ENCODE measurements around the gene GNG3. TPM values are rescaled to one million over a fixed set of nuclear protein-coding genes. Genes with fewer than 3 reads are reported as not detected.

Gene GNG3
- total and polyA plus RNA-seq, 2 of the 8 experiments (the other 6 are each of a cell fraction or from before 2014, with no cell fraction given): 4.9 to 12.1 TPM

DNA sequence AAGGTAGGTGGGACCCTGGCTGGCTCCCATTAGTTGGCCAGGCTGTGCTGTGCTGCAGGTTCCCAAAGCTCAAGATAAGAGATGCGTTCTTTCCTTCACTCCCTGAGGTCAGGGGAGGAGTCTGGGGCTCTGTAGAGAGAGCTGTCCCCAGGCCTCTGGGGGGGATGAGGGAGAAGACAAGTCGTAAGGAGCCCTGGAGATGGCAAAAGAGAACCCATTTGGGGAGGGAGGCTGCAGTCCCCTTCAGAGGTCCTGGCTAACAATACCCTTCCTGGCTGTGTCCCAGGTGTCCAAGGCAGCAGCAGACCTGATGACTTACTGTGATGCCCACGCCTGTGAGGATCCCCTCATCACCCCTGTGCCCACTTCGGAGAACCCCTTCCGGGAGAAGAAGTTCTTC lies 916 bp downstream of the GNG3 start:
- no peak overlapping the region for H3K23ac ChIP-seq (ENCODE audit: insufficient read length)
- peaks cover 11 to 29% (median 15%) of the 10 kb centered on the region in 4 experiments for H3K36me3 ChIP-seq (ENCODE audit: control insufficient read depth in 2 of 4, insufficient read depth in 4 of 4, low read length in 3 of 4)
- H2BK20ac ChIP-seq (ENCODE audit: low read length): no peak overlapping the region
- WGBS, 2 experiments (ENCODE audit: extremely low coverage in 1 of 2, insufficient coverage in 1 of 2, insufficient read length in 1 of 2, insufficient replicate concordance in 2 of 2, low coverage in 1 of 2, low lambda C conversion rate in 2 of 2, missing lambda C conversion rate in 1 of 2): 70% methylated on average over 5 of the region's 5 CpGs; no CpG with 5 or more reads in 1 of the 2 experiments
- peak overlapping the region; percentile 99 for H3K4me2 ChIP-seq (ENCODE audit: insufficient read depth in 1 of 2, low read depth in 2 of 2, low read length in 2 of 2)
- no peak overlapping the region for H2BK120ac ChIP-seq (replicated peaks; ENCODE audit: low read depth, low read length)
- DNase-seq (ENCODE audit: low read depth in 1 of 2, low spot score in 2 of 2) (no peak), FAIRE-seq (no peak)
- no peak overlapping the region for H2AFZ ChIP-seq (ENCODE audit: low read length)
- POLR2A ChIA-PET (ENCODE audit: partially characterized antibody): interaction anchor here (0.7 to 61.4 kb wide), 31 partner anchors 8 to 172 kb away, joined by 3 to 2041 read pairs (median 9); partner anchors contain the start of genes B3GAT3, C11orf98, CSKMT and EEF1G
- H3K23me2 ChIP-seq (ENCODE audit: low read depth, low read length): peaks cover 22% of the 10 kb centered on the region
- CTCF ChIA-PET (ENCODE audit: partially characterized antibody): interaction anchor here (0.7 to 3.8 kb wide), 9 partner anchors 14 to 364 kb away, joined by 3 to 21 read pairs (median 4); partner anchors contain the start of genes LBHD1, LRRN4CL, UBXN1 and UQCC3
- no peak overlapping the region for H4K91ac ChIP-seq (replicated peaks; ENCODE audit: insufficient read length, low read length)
- H4K20me1 ChIP-seq (replicated peaks in 1 of 2; ENCODE audit: control insufficient read depth in 1 of 2, insufficient read depth in 2 of 2, low read length in 2 of 2): no peaks in the 10 kb centered on the region
- H3K18ac ChIP-seq (ENCODE audit: extremely low read depth, low read length): peak overlapping the region; percentile 79; the same call in 1 of the 2 replicates
- peak overlapping the region; percentile 68 to 89 (median 84) for H3K4me3 ChIP-seq (ENCODE audit: extremely low read depth in 1 of 4, insufficient read depth in 2 of 4, low read depth in 3 of 4, low read length in 4 of 4)
- H3K79me2 ChIP-seq (ENCODE audit: control insufficient read depth in 1 of 2, insufficient read depth in 2 of 2, low read length in 2 of 2): peaks cover 0 to 7% of the 10 kb centered on the region in 2 experiments; a peak in 1 of 4 replicates
- H3K27me3 ChIP-seq (replicated peaks in 1 of 4; ENCODE audit: control insufficient read depth in 3 of 4, extremely low read depth in 1 of 4, insufficient read depth in 3 of 4, low read length in 3 of 4): no peaks in the 10 kb centered on the region
- H2BK12ac ChIP-seq (ENCODE audit: low read depth, low read length): 0 out of 2 replicates have a peak overlapping the region, but pooled peaks have one; percentile 85
- no peak overlapping the region for H4K8ac ChIP-seq (ENCODE audit: extremely low read depth, insufficient read depth, low read length)
- peak overlapping the region in 2 of 4 experiments; percentile 13 to 74; a peak in 2 of 7 replicates for H3K9ac ChIP-seq (replicated peaks in 1 of 4; ENCODE audit: extremely low read depth in 1 of 4, low read depth in 3 of 4, low read length in 3 of 4)
- H2BK5ac ChIP-seq (ENCODE audit: low read depth, low read length): peak overlapping the region; percentile 82; the same call in 1 of the 2 replicates
- no peak overlapping the region for H3K14ac ChIP-seq (ENCODE audit: insufficient read length)
- no peak for TF ChIP-seq SP2 (IDR thresholded peaks at IDR 0.05; ENCODE audit: low read length)
- TF ChIP-seq SUZ12 (IDR thresholded peaks at IDR 0.05; ENCODE audit: low read length): peak; percentile 28; the same call in 1 of the 2 replicates
- H3K9me3 ChIP-seq (ENCODE audit: insufficient read depth in 2 of 2, low read depth in 1 of 2, low read length in 1 of 2): no peaks in the 10 kb centered on the region
- 0 out of 2 replicates have a peak overlapping the region, but pooled peaks have one; percentile 50 for H2BK15ac ChIP-seq (ENCODE audit: low read length)
- H2AK5ac ChIP-seq (ENCODE audit: low read depth, low read length): peak overlapping the region; percentile 25; the same call in 1 of the 2 replicates
- H3K4me1 ChIP-seq (replicated peaks in 1 of 4; ENCODE audit: control insufficient read depth in 3 of 4, insufficient read depth in 4 of 4, low read length in 3 of 4): peaks cover 7 to 34% (median 20%) of the 10 kb centered on the region in 4 experiments
- peak overlapping the region; percentile 78; the same call in 1 of the 2 replicates for H3K27ac ChIP-seq (ENCODE audit: low read depth, low read length)
- H4K5ac ChIP-seq (ENCODE audit: insufficient read length, low read depth, low read length): no peak overlapping the region
- H3K56ac ChIP-seq (replicated peaks; ENCODE audit: insufficient read length, low read depth, low read length): no peak overlapping the region
- no peaks in the 10 kb centered on the region; the same call in 1 of the 2 replicates for H3K79me1 ChIP-seq (ENCODE audit: low read depth, low read length)
- H3K4ac ChIP-seq (replicated peaks; ENCODE audit: insufficient read length, low read depth, low read length): no peak overlapping the region
